Activated CD4-positive, alpha-beta T cell treated with anti-CD3 and anti-CD28 coated beads for 4 hours (primary cell): ENCODE results near the gene CADM2.

ENCODE experiments used
- DNase-seq, 2 donors: peaks; one replicate each; pipeline ENCODE4 v3.0.0-alpha.2; 2020

The CADM2 gene

GRCh38 chr3:84985795-84986194 is 27.0 kb downstream of the CADM2 start:
- DNase-seq: no peak

- DNase-seq: no peak
Observed at GRCh38 chr3:84987706-84988504, 29.1 kb downstream of the CADM2 start.

- no peak for DNase-seq
Observed at GRCh38 chr3:84989102-84989501, 30.3 kb downstream of the CADM2 start.

GRCh38 chr3:84991422-84991900 is 32.7 kb downstream of the CADM2 start:
- no peak for DNase-seq

GRCh38 chr3:84993956-84994355 is 35.2 kb downstream of the CADM2 start:
- no peak for DNase-seq

GRCh38 chr3:84998545-84998944 is 39.8 kb downstream of the CADM2 start:
- no peak for DNase-seq

GRCh38 chr3:85003479-85003878 is 44.7 kb downstream of the CADM2 start:
- no peak for DNase-seq

GRCh38 chr3:85004147-85004546 is 45.4 kb downstream of the CADM2 start:
- no peak for DNase-seq

GRCh38 chr3:85005946-85006345 is 47.2 kb downstream of the CADM2 start:
- no peak for DNase-seq

- no peak for DNase-seq
Observed at GRCh38 chr3:85007195-85008094, 48.7 kb downstream of the CADM2 start.

GRCh38 chr3:85020828-85021227 is 62.0 kb downstream of the CADM2 start:
- DNase-seq: no peak

- no peak for DNase-seq
Observed at GRCh38 chr3:85030052-85030451, 71.3 kb downstream of the CADM2 start.

- DNase-seq: no peak
Observed at GRCh38 chr3:85037203-85037602, 78.4 kb downstream of the CADM2 start.

GRCh38 chr3:85041001-85041400 is 82.2 kb downstream of the CADM2 start:
- no peak for DNase-seq

GRCh38 chr3:85041562-85042055 is 82.8 kb downstream of the CADM2 start:
- DNase-seq: no peak

GRCh38 chr3:85050821-85051220 is 92.0 kb downstream of the CADM2 start:
- no peak for DNase-seq

- DNase-seq: no peak
Observed at GRCh38 chr3:85051786-85052185, 93.0 kb downstream of the CADM2 start.

GRCh38 chr3:85053626-85054025 is 94.8 kb downstream of the CADM2 start:
- no peak for DNase-seq

GRCh38 chr3:85054579-85054978 is 95.8 kb downstream of the CADM2 start:
- DNase-seq: no peak

- DNase-seq: no peak
Observed at GRCh38 chr3:85068911-85069310, 110.1 kb downstream of the CADM2 start.

- no peak for DNase-seq
Observed at GRCh38 chr3:85074003-85074402, 115.2 kb downstream of the CADM2 start.

GRCh38 chr3:85075663-85076062 is 116.9 kb downstream of the CADM2 start:
- DNase-seq: no peak

- no peak for DNase-seq
Observed at GRCh38 chr3:85077018-85077417, 118.2 kb downstream of the CADM2 start.
